Epithelial cell of proximal tubule (primary cell): ENCODE data around the gene CFAP221. TPM values are rescaled to one million over a fixed set of nuclear protein-coding genes. Genes with fewer than 3 reads are reported as not detected.
A peak's percentile ranks its signal among the peaks of the same experiment; 100 is the strongest.

ENCODE experiments used
- DNase-seq: peaks from one replicate; pipeline ENCODE4 v3.0.0-alpha.2; 2011; ENCODE audit warnings: low read depth
- H3K4me3 ChIP-seq: 2 replicates; pipeline ENCODE4 v1.5.1; 2011; ENCODE audit warnings: low read depth, mild to moderate bottlenecking, low read length
- CTCF ChIP-seq: conservative IDR thresholded peaks from 2 replicates; pipeline ENCODE4 v1.5.1; 2012; ENCODE audit warnings: low read depth, mild to moderate bottlenecking, low read length
- total RNA-seq: library from RNA; depleted of rRNA; stranded (reverse); fragments of >200 nt; gene quantifications from 2 replicates; pipeline ENCODE4 v1.2.3, GENCODE V29; 2015

CFAP221 gene
- total RNA-seq, 1 donor from 2014 or later: not detected

GRCh38 chr2:119536211-119536610 lies 8.0 kb upstream of the CFAP221 start:
- DNase-seq: no peak
- no peak for TF ChIP-seq CTCF
- H3K4me3 ChIP-seq: no peak overlapping the region

- H3K4me3 ChIP-seq: no peak overlapping the region
- DNase-seq: no peak
- TF ChIP-seq CTCF: no peak
These were observed 7.5 kb upstream of the CFAP221 start for GRCh38 chr2:119536707-119537106.

- DNase-seq: no peak
- no peak for TF ChIP-seq CTCF
- H3K4me3 ChIP-seq: no peak overlapping the region
These were observed 6.5 kb upstream of the CFAP221 start for GRCh38 chr2:119537792-119538191.

GRCh38 chr2:119541476-119541875 lies 2.8 kb upstream of the CFAP221 start:
- DNase-seq: no peak
- TF ChIP-seq CTCF: no peak
- no peak overlapping the region for H3K4me3 ChIP-seq

- H3K4me3 ChIP-seq: peak overlapping the region; percentile 93
- no peak for TF ChIP-seq CTCF
- DNase-seq: peak; percentile 91
These were observed 758 bp downstream of the CFAP221 start for GRCh38 chr2:119544939-119545475.

GRCh38 chr2:119545754-119546446 lies 1.7 kb downstream of the CFAP221 start:
- H3K4me3 ChIP-seq: peak overlapping the region; percentile 39
- no peak for TF ChIP-seq CTCF
- DNase-seq: no peak

- H3K4me3 ChIP-seq: no peak overlapping the region
- TF ChIP-seq CTCF: no peak
- no peak for DNase-seq
These were observed 2.2 kb downstream of the CFAP221 start for GRCh38 chr2:119546447-119546767.
